K562 (cell line): ENCODE results near the gene TMEM208. TPM values are rescaled to one million over a fixed set of nuclear protein-coding genes. Genes with fewer than 3 reads are reported as not detected.

Source experiments
- ATAC-seq: fragments of 200-7000 bp; cut with Tn5 transposase; 3 replicates; pipeline ENCODE4 v1.9.1; 2020; ENCODE audit warnings: moderate library complexity
- BruUV-seq: library from RNA; stranded (reverse); fragments of 400-500 nt; replicated peaks from 2 replicates; lab custom pipeline; 2021; lab: Mats Ljungman, UMichigan
- CTCF ChIA-PET: fragments of 300-600 bp; formaldehyde crosslinking; extraction: SDS; loops from one replicate; lab custom pipeline; 2021; ENCODE audit warnings: low intra/inter-chr PET ratio; lab: Yijun Ruan, JAX
- POLR2A ChIA-PET: fragments of 300-600, 350-650 bp; sonication (Branson Sonifier 250); formaldehyde crosslinking; extraction: SDS; loops from one replicate; lab custom pipeline; 2021; ENCODE audit warnings: antibody characterized with exemption, inconsistent platforms; lab: Yijun Ruan, JAX
- DNase-seq, 4 experiments: peaks; one replicate each; pipeline versions ENCODE4 v3.0.0 to v3.0.0-alpha.2; 2011 to 2018; ENCODE audit warnings: low spot score in 3 of 4, mixed read lengths in 3 of 4; ENCODE audit errors: extremely low read depth in 1 of 4
- FAIRE-seq: peaks from 2 replicates; lab custom pipeline; 2011; peaks lifted over from hg19 to GRCh38; lab: Jason Lieb, UNC
- H2AFZ ChIP-seq: 2 replicates; pipeline ENCODE4 v1.6.0; 2011; ENCODE audit warnings: low read depth, low read length, control low read depth, inconsistent platforms
- H3K27ac ChIP-seq: fragments of 200-600 bp; 3 replicates; pipeline ENCODE4 v1.8.0; 2011; ENCODE audit warnings: low read depth, mild to moderate bottlenecking, control low read depth, inconsistent platforms, low read length, moderate library complexity, mixed read lengths; ENCODE audit errors: extremely low read depth
- H3K27me3 ChIP-seq, 2 experiments: fragments of 300-600 bp in 1 of 2; 2 replicates in 1 of 2; 3 replicates in 1 of 2; pipeline versions ENCODE4 v1.6.0 to v1.8.0; 2011; ENCODE audit warnings: inconsistent platforms in 2 of 2, low read length in 2 of 2, mild to moderate bottlenecking in 1 of 2, mixed read lengths in 1 of 2, moderate library complexity in 1 of 2; ENCODE audit not compliant: control insufficient read depth in 2 of 2, insufficient read depth in 2 of 2
- H3K36me3 ChIP-seq: fragments of 300-600 bp; 3 replicates; pipeline ENCODE4 v1.8.0; 2011; ENCODE audit warnings: mild to moderate bottlenecking, low read length, inconsistent platforms; ENCODE audit not compliant: control insufficient read depth, insufficient read depth
- H3K4me1 ChIP-seq, 2 experiments: fragments of 200-600 bp in 1 of 2; replicated peaks in 1 of 2; 2 replicates in 1 of 2; 3 replicates in 1 of 2; pipeline versions ENCODE4 v1.5.1 to v1.8.0; 2011; ENCODE audit warnings: inconsistent platforms in 2 of 2, low read length in 2 of 2, mild to moderate bottlenecking in 1 of 2, mixed read lengths in 1 of 2, moderate library complexity in 1 of 2; ENCODE audit not compliant: control insufficient read depth in 2 of 2, insufficient read depth in 2 of 2
- H3K4me2 ChIP-seq: 2 replicates; pipeline ENCODE4 v1.6.1; 2011; ENCODE audit warnings: low read length, control low read depth, inconsistent platforms, mixed read lengths; ENCODE audit not compliant: insufficient read depth
- H3K4me3 ChIP-seq: fragments of 200-600 bp; sonication (generic), shearing (Covaris generic); 2 replicates; pipeline ENCODE4 v1.5.1; 2016; ENCODE audit warnings: control low read depth, inconsistent platforms
- H3K79me2 ChIP-seq: fragments of 200-600 bp; 3 replicates; pipeline ENCODE4 v1.8.0; 2011; ENCODE audit warnings: low read length, inconsistent platforms; ENCODE audit not compliant: control insufficient read depth, insufficient read depth
- H3K9ac ChIP-seq, 2 experiments: 2 replicates each; pipeline versions ENCODE4 v1.6.0 to v1.6.1; 2011; ENCODE audit warnings: low read depth in 2 of 2, low read length in 2 of 2, control low read depth in 1 of 2, inconsistent platforms in 1 of 2, mild to moderate bottlenecking in 1 of 2, mixed read lengths in 1 of 2; ENCODE audit not compliant: insufficient read depth in 1 of 2
- H3K9me1 ChIP-seq: one replicate; pipeline ENCODE4 v1.6.0; 2011; ENCODE audit warnings: inconsistent platforms, mild to moderate bottlenecking, low read length, moderate library complexity; ENCODE audit not compliant: control insufficient read depth, insufficient read depth
- H3K9me3 ChIP-seq: replicated peaks from 2 replicates; pipeline ENCODE4 v1.5.1; 2011; ENCODE audit warnings: low read depth, low read length, inconsistent platforms; ENCODE audit not compliant: control insufficient read depth, insufficient read depth
- H4K20me1 ChIP-seq: replicated peaks from 2 replicates; pipeline ENCODE4 v1.6.1; 2011; ENCODE audit warnings: low read length, inconsistent platforms, mixed read lengths; ENCODE audit not compliant: control insufficient read depth, insufficient read depth
- NFIC ChIP-seq: fragments of 450-650 bp; IDR thresholded peaks from 2 replicates; pipeline ENCODE4 v1.6.1; 2017; ENCODE audit warnings: mild to moderate bottlenecking, inconsistent platforms
- POLR2G ChIP-seq: fragments of 200-400 bp; formaldehyde crosslinking; IDR thresholded peaks from 2 replicates; pipeline ENCODE4 v1.6.1; 2017; ENCODE audit warnings: low read depth, mild to moderate bottlenecking, antibody characterized with exemption, low read length, moderate library complexity
- SNRNP70 ChIP-seq: fragments of 200-400 bp; formaldehyde crosslinking; optimal IDR thresholded peaks from 2 replicates; pipeline ENCODE3; 2017; ENCODE audit warnings: low read depth, low read length
- ZNF146 ChIP-seq: IDR thresholded peaks from one replicate; pipeline ENCODE4 v1.6.1; 2018; ENCODE audit warnings: missing compliant biosample characterization; ENCODE audit not compliant: unreplicated experiment
- WGBS: fragments of 100-300 bp; shearing (Covaris generic); methylation state at CpG from one replicate; pipeline ENCODE4 v1.1.6; 2016; ENCODE audit warnings: low coverage, mixed read lengths; ENCODE audit not compliant: insufficient coverage; ENCODE audit errors: missing lambda C conversion rate; 5-methylcytosine and 5-hydroxymethylcytosine counted together
- in situ Hi-C: fragments of 300-500 bp; cut with MboI; formaldehyde crosslinking; loops from 4 replicates; pipeline ENCODE4 v1.15.0; 2018; ENCODE audit warnings: inconsistent platforms, mixed read lengths
- intact Hi-C: fragments of 100-400 bp; cut with micrococcal nuclease; formaldehyde crosslinking; loops from 2 replicates; pipeline ENCODE4 v1.14.2; 2022
- polyA plus RNA-seq, 8 experiments: library from polyadenylated mRNA; depleted of rRNA in 4 of 8; stranded (reverse) in 5 of 8; unstranded in 3 of 8; fragments of >200 nt; fragmentation: Nextera tagmentation in 2 of 8; fragmentation: Illumina TruSeq in 1 of 8; extraction: Ambion mirVana in 2 of 8; extraction: Trizol in 1 of 8; gene quantifications; 2 replicates each; pipeline versions ENCODE4 v1.2.1 to v1.2.3, GENCODE V29; 2011 to 2014; ENCODE audit warnings: inconsistent platforms in 1 of 8, missing spikeins in 1 of 8
- total RNA-seq, 7 experiments: library from RNA; depleted of rRNA in 6 of 7; stranded (reverse); fragments of >200 nt in 6 of 7; fragmentation: Illumina TruSeq in 2 of 7; extraction: Trizol in 2 of 7; gene quantifications; 2 replicates each; pipeline versions ENCODE4 v1.2.1 to v1.2.3, GENCODE V29; 2011 to 2021; ENCODE audit warnings: low replicate concordance in 1 of 7

TMEM208 gene
- total and polyA plus RNA-seq, 9 of the 15 experiments (the other 6 are each of a cell fraction or from before 2014, with no cell fraction given) = 31.8 to 239 (median 54.3) TPM

DNA sequence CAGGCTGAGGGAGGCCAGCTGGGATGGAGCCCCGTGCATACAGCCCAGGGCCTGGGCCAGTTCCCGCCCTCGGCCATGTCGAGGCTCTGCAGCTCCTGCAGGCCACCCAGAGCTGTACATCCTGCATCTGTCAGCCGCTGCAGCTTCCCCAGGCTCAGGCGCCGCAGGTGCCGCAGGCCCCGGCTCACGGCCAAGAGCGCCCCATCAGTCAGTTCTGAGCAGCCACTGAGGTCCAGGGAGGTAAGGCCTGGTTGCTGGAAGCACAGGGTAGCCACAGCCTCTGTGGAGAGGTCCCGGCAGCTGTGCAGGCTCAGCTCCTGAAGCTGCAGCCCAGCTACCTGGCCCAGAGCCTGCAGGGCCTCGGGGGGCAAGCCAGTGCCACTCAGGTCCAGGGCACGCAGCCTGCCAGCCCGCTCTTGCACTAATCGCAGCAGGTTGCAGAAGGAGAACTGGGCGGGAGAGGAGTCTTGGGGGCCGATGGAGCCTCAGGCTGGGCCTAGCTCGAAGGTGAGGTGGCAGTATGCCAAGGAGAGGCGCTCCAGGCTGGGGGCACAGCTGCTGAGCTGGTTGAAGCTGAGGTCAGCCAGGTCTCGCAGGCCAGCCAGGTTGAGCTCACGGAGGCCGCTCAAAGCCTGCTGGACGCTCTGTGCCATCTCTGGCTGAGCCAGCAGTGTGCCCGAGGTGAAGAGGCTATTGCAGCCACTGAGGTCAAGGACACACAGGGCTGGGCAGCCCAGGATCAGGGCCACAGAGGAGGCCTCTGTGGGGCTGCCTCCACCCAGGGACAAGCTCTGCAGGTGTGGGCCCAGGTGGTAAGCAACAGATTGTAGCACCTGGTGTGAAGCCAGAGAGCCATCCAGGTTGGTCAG, 16.6 kb upstream of the TMEM208 start:
- no TSS peak for BruUV-seq
- TF ChIP-seq SNRNP70 (peak; percentile 52), NFIC (peak; percentile 11; the same call in 1 of the 2 replicates), POLR2G (peak; percentile 64; the same call in 1 of the 2 replicates), ZNF146 (CRISPR knock-in tag) (no peak)
- FAIRE-seq (no peak), DNase-seq (no peak), ATAC-seq (no peak)
- Histone ChIP-seq H3K27ac (no peak overlapping the region), H2AFZ (no peak overlapping the region), H3K36me3 (0 out of 3 replicates have a peak, but pooled peaks cover 2% of the 10 kb centered on the region), H3K79me2 (no peaks in the 10 kb centered on the region), H4K20me1 (no peaks in the 10 kb centered on the region; the same call in 1 of the 2 replicates), H3K9me1 (peaks cover 3% of the 10 kb centered on the region), H3K9me3 (no peaks in the 10 kb centered on the region), H3K4me2 (no peak overlapping the region), H3K27me3 (no peaks in the 10 kb centered on the region), H3K4me3 (no peak overlapping the region), H3K4me1 (peaks cover 10 to 43% of the 10 kb centered on the region in 2 experiments; a peak in 4 of 5 replicates), H3K9ac (peak overlapping the region in 1 of 2 experiments; percentile 79; a peak in 2 of 4 replicates)
- CTCF ChIA-PET = no interaction called here
- WGBS = 70% methylated on average over 20 of the region's 25 CpGs
- intact Hi-C loops = no loop called here
- in situ Hi-C loops = no loop called here
- POLR2A ChIA-PET = interaction anchor here (0.5 to 2.8 kb wide), 3 partner anchors 13 to 240 kb away, joined by 3 to 9 read pairs (median 8); no protein-coding TSS in a partner anchor
